H1 (cell line): ENCODE results near the gene KLF13. TPM values are rescaled to one million over a fixed set of nuclear protein-coding genes. Genes with fewer than 3 reads are reported as not detected.

ENCODE experiments used
- CTCF ChIA-PET: fragments of 300-600 bp; sonication (Branson Sonifier 250); formaldehyde crosslinking; loops from one replicate; lab custom pipeline; 2021; ENCODE audit not compliant: partially characterized antibody; lab: Charles Lee
- POLR2A ChIA-PET: fragments of 300-600 bp; sonication (Branson Sonifier 250); formaldehyde crosslinking; loops from one replicate; lab custom pipeline; 2021; ENCODE audit warnings: inconsistent platforms; ENCODE audit not compliant: partially characterized antibody; lab: Charles Lee
- DNase-seq, 2 experiments: peaks; one replicate each; pipeline versions ENCODE4 v3.0.0 to v3.0.0-alpha.2; 2010 to 2022; ENCODE audit warnings: low spot score in 2 of 2, low read depth in 1 of 2, mixed read lengths in 1 of 2
- FAIRE-seq: peaks from 2 replicates; lab custom pipeline; 2011; peaks lifted over from hg19 to GRCh38; lab: Jason Lieb, UNC
- H2AFZ ChIP-seq: 2 replicates; pipeline ENCODE4 v1.8.1; 2012; ENCODE audit warnings: low read length, inconsistent platforms
- H2AK5ac ChIP-seq: 2 replicates; pipeline ENCODE4 v1.6.1; 2013; ENCODE audit warnings: low read depth, low read length
- H2BK120ac ChIP-seq: replicated peaks from 2 replicates; pipeline ENCODE3; 2013; ENCODE audit warnings: low read depth, low read length, inconsistent platforms
- H2BK12ac ChIP-seq: 2 replicates; pipeline ENCODE4 v1.6.1; 2013; ENCODE audit warnings: low read depth, low read length
- H2BK15ac ChIP-seq: 2 replicates; pipeline ENCODE4 v1.6.1; 2013; ENCODE audit warnings: low read length
- H2BK20ac ChIP-seq: 2 replicates; pipeline ENCODE4 v1.6.1; 2013; ENCODE audit warnings: low read length
- H2BK5ac ChIP-seq: 2 replicates; pipeline ENCODE4 v1.6.1; 2013; ENCODE audit warnings: low read depth, low read length
- H3K14ac ChIP-seq: 2 replicates; pipeline ENCODE4 v1.6.1; 2013; ENCODE audit warnings: inconsistent platforms; ENCODE audit not compliant: insufficient read length
- H3K18ac ChIP-seq: 2 replicates; pipeline ENCODE4 v1.6.1; 2013; ENCODE audit warnings: low read length; ENCODE audit errors: extremely low read depth
- H3K23ac ChIP-seq: 2 replicates; pipeline ENCODE4 v1.6.1; 2013; ENCODE audit warnings: inconsistent platforms; ENCODE audit not compliant: insufficient read length
- H3K23me2 ChIP-seq: 2 replicates; pipeline ENCODE4 v1.6.1; 2013; ENCODE audit warnings: low read depth, low read length
- H3K27ac ChIP-seq: 2 replicates; pipeline ENCODE4 v1.6.1; 2011; ENCODE audit warnings: low read depth, low read length, inconsistent platforms
- H3K27me3 ChIP-seq, 4 experiments: replicated peaks in 1 of 4; 1 replicate in 1 of 4; 2 replicates in 3 of 4; pipeline versions ENCODE4 v1.6.1 to v1.8.1; 2011 to 2013; ENCODE audit warnings: low read length in 3 of 4, mild to moderate bottlenecking in 3 of 4, inconsistent platforms in 2 of 4, mixed read lengths in 2 of 4, moderate library complexity in 1 of 4; ENCODE audit not compliant: control insufficient read depth in 3 of 4, insufficient read depth in 3 of 4; ENCODE audit errors: extremely low read depth in 1 of 4
- H3K36me3 ChIP-seq, 4 experiments: 2 replicates each; pipeline versions ENCODE4 v1.6.1 to v1.8.1; 2011 to 2013; ENCODE audit warnings: mild to moderate bottlenecking in 4 of 4, low read length in 3 of 4, moderate library complexity in 2 of 4, control low read depth in 1 of 4, inconsistent platforms in 1 of 4; ENCODE audit not compliant: insufficient read depth in 4 of 4, control insufficient read depth in 2 of 4
- H3K4ac ChIP-seq: replicated peaks from 2 replicates; pipeline ENCODE3; 2013; ENCODE audit warnings: low read length, low read depth, mixed read lengths, inconsistent platforms; ENCODE audit not compliant: insufficient read length
- H3K4me1 ChIP-seq, 4 experiments: replicated peaks in 1 of 4; 1 replicate in 1 of 4; 2 replicates in 3 of 4; pipeline versions ENCODE4 v1.6.1 to v1.8.1; 2011 to 2013; ENCODE audit warnings: low read length in 3 of 4, inconsistent platforms in 2 of 4, mixed read lengths in 1 of 4; ENCODE audit not compliant: insufficient read depth in 4 of 4, control insufficient read depth in 3 of 4
- H3K4me2 ChIP-seq, 2 experiments: 2 replicates each; pipeline versions ENCODE4 v1.6.1 to v1.8.1; 2011 to 2013; ENCODE audit warnings: low read depth in 2 of 2, low read length in 2 of 2, control low read depth in 1 of 2, inconsistent platforms in 1 of 2, mild to moderate bottlenecking in 1 of 2; ENCODE audit not compliant: insufficient read depth in 1 of 2
- H3K4me3 ChIP-seq, 4 experiments: fragments of 200-600, 300-600 bp in 1 of 4; sonication (generic), shearing (Covaris generic), sonication (Bioruptor Twin) in 1 of 4; 2 replicates each; pipeline versions ENCODE4 v1.5.1 to v1.8.1; 2011 to 2016; ENCODE audit warnings: low read length in 4 of 4, low read depth in 3 of 4, control low read depth in 2 of 4, inconsistent platforms in 2 of 4, mild to moderate bottlenecking in 2 of 4, mixed read lengths in 1 of 4, moderate library complexity in 1 of 4; ENCODE audit not compliant: insufficient read depth in 2 of 4; ENCODE audit errors: extremely low read depth in 1 of 4
- H3K56ac ChIP-seq: replicated peaks from 2 replicates; pipeline ENCODE3; 2013; ENCODE audit warnings: low read depth, mild to moderate bottlenecking, mixed read lengths, low read length, inconsistent platforms; ENCODE audit not compliant: insufficient read length
- H3K79me1 ChIP-seq: 2 replicates; pipeline ENCODE4 v1.6.1; 2013; ENCODE audit warnings: low read depth, low read length, control low read depth
- H3K79me2 ChIP-seq, 2 experiments: 2 replicates each; pipeline versions ENCODE4 v1.6.1 to v1.8.1; 2012 to 2013; ENCODE audit warnings: low read length in 2 of 2, mild to moderate bottlenecking in 2 of 2, inconsistent platforms in 1 of 2; ENCODE audit not compliant: insufficient read depth in 2 of 2, control insufficient read depth in 1 of 2
- H3K9ac ChIP-seq, 4 experiments: replicated peaks in 1 of 4; 1 replicate in 1 of 4; 2 replicates in 3 of 4; pipeline versions ENCODE4 v1.6.1 to v1.8.1; 2011 to 2013; ENCODE audit warnings: low read depth in 3 of 4, low read length in 3 of 4, control low read depth in 2 of 4, mild to moderate bottlenecking in 2 of 4, moderate library complexity in 2 of 4, inconsistent platforms in 1 of 4; ENCODE audit errors: extremely low read depth in 1 of 4
- H3K9me3 ChIP-seq, 2 experiments: 2 replicates each; pipeline versions ENCODE4 v1.6.1 to v1.8.1; 2012 to 2013; ENCODE audit warnings: mild to moderate bottlenecking in 2 of 2, moderate library complexity in 2 of 2, control low read depth in 1 of 2, inconsistent platforms in 1 of 2, low read depth in 1 of 2, low read length in 1 of 2, mixed read lengths in 1 of 2; ENCODE audit not compliant: insufficient read depth in 2 of 2
- H4K20me1 ChIP-seq, 2 experiments: replicated peaks in 1 of 2; 2 replicates each; pipeline versions ENCODE3 to v1.8.1; 2011 to 2013; ENCODE audit warnings: inconsistent platforms in 2 of 2, low read length in 2 of 2, mild to moderate bottlenecking in 1 of 2; ENCODE audit not compliant: insufficient read depth in 2 of 2, control insufficient read depth in 1 of 2
- H4K5ac ChIP-seq: 2 replicates; pipeline ENCODE4 v1.6.1; 2013; ENCODE audit warnings: low read length, low read depth, mixed read lengths, inconsistent platforms; ENCODE audit not compliant: insufficient read length
- H4K8ac ChIP-seq: 2 replicates; pipeline ENCODE4 v1.8.0; 2013; ENCODE audit warnings: mild to moderate bottlenecking, moderate library complexity, low read length, inconsistent platforms; ENCODE audit not compliant: insufficient read depth; ENCODE audit errors: extremely low read depth
- H4K91ac ChIP-seq: replicated peaks from 2 replicates; pipeline ENCODE3; 2013; ENCODE audit warnings: low read length, mixed read lengths, inconsistent platforms; ENCODE audit not compliant: insufficient read length
- HDAC2 ChIP-seq, 2 experiments: fragments of 300-600 bp in 1 of 2; sonication (generic) in 1 of 2; IDR thresholded peaks; 2 replicates each; pipeline ENCODE4 v1.6.1; 2011 to 2012; ENCODE audit warnings: low read depth in 2 of 2, low read length in 2 of 2, mild to moderate bottlenecking in 2 of 2, moderate library complexity in 2 of 2, borderline replicate concordance in 1 of 2, inconsistent platforms in 1 of 2
- MAFK ChIP-seq: IDR thresholded peaks from 2 replicates; pipeline ENCODE4 v1.6.1; 2012; ENCODE audit warnings: low read depth, mild to moderate bottlenecking, improper control_type of control experiment, low read length
- NANOG ChIP-seq: IDR thresholded peaks from 2 replicates; pipeline ENCODE4 v1.6.1; 2011; ENCODE audit warnings: low read length, low read depth, mild to moderate bottlenecking, inconsistent platforms; ENCODE audit not compliant: insufficient read depth, poor library complexity, severe bottlenecking
- POLR2A ChIP-seq, 2 experiments: IDR thresholded peaks; 1 replicate in 1 of 2; 2 replicates in 1 of 2; pipeline ENCODE4 v1.6.1; 2011; ENCODE audit warnings: low read depth in 2 of 2, low read length in 2 of 2, mild to moderate bottlenecking in 2 of 2; ENCODE audit errors: control extremely low read depth in 1 of 2
- POLR2AphosphoS5 ChIP-seq: IDR thresholded peaks from 2 replicates; pipeline ENCODE4 v1.6.1; 2011; ENCODE audit warnings: low read depth, low read length
- POU5F1 ChIP-seq: IDR thresholded peaks from 2 replicates; pipeline ENCODE4 v1.6.1; 2011; ENCODE audit warnings: low read depth, mild to moderate bottlenecking, low read length, moderate library complexity
- SIX5 ChIP-seq: IDR thresholded peaks from 2 replicates; pipeline ENCODE4 v1.6.1; 2011; ENCODE audit warnings: mild to moderate bottlenecking, low read depth, low read length
- SP1 ChIP-seq: IDR thresholded peaks from 2 replicates; pipeline ENCODE4 v1.6.1; 2011; ENCODE audit warnings: low read depth, low read length
- SRF ChIP-seq: IDR thresholded peaks from 2 replicates; pipeline ENCODE4 v1.6.1; 2011; ENCODE audit warnings: mild to moderate bottlenecking, low read depth, low read length, moderate library complexity
- WGBS, 2 experiments: shearing (Covaris generic) in 1 of 2; methylation state at CpG; one replicate each; pipeline versions ENCODE4 v1.1.6 to v1.1.7; 2013 to 2015; ENCODE audit warnings: low lambda C conversion rate in 2 of 2, mixed read lengths in 2 of 2, inconsistent platforms in 1 of 2, low coverage in 1 of 2, missing lambda C conversion rate in 1 of 2; ENCODE audit not compliant: insufficient replicate concordance in 2 of 2, insufficient coverage in 1 of 2, insufficient read length in 1 of 2; ENCODE audit errors: extremely low coverage in 1 of 2, missing lambda C conversion rate in 1 of 2; 5-methylcytosine and 5-hydroxymethylcytosine counted together
- polyA plus RNA-seq, 7 experiments: library from polyadenylated mRNA; depleted of rRNA in 3 of 7; stranded (reverse) in 5 of 7; unstranded in 2 of 7; fragments of >200 nt in 5 of 7; fragments of 200-250 nt in 2 of 7; gene quantifications; 1 replicate in 5 of 7; 2 replicates in 1 of 7; 4 replicates in 1 of 7; pipeline versions ENCODE4 v1.2.1 to v1.2.3, GENCODE V29; 2011 to 2013; ENCODE audit warnings: missing spikeins in 2 of 7, mixed read lengths in 2 of 7
- total RNA-seq: library from RNA; stranded (reverse); fragmentation: NEBNext Ultra II Directional; extraction: Animal tissue kit (Norgen Biotek cat#: 25700); gene quantifications from 2 replicates; pipeline ENCODE4 v1.2.1, GENCODE V29; 2021
- TF ChIP-seq, protein P1 (sequence below): IDR thresholded peaks from 2 replicates; pipeline ENCODE4 v1.6.1; 2011; ENCODE audit warnings: low read length, improper control_type of control experiment

The KLF13 gene
- total and polyA plus RNA-seq, 2 of the 8 experiments (the other 6 are each of a cell fraction or from before 2014, with no cell fraction given), result 18.3 to 33.4 TPM

DNA sequence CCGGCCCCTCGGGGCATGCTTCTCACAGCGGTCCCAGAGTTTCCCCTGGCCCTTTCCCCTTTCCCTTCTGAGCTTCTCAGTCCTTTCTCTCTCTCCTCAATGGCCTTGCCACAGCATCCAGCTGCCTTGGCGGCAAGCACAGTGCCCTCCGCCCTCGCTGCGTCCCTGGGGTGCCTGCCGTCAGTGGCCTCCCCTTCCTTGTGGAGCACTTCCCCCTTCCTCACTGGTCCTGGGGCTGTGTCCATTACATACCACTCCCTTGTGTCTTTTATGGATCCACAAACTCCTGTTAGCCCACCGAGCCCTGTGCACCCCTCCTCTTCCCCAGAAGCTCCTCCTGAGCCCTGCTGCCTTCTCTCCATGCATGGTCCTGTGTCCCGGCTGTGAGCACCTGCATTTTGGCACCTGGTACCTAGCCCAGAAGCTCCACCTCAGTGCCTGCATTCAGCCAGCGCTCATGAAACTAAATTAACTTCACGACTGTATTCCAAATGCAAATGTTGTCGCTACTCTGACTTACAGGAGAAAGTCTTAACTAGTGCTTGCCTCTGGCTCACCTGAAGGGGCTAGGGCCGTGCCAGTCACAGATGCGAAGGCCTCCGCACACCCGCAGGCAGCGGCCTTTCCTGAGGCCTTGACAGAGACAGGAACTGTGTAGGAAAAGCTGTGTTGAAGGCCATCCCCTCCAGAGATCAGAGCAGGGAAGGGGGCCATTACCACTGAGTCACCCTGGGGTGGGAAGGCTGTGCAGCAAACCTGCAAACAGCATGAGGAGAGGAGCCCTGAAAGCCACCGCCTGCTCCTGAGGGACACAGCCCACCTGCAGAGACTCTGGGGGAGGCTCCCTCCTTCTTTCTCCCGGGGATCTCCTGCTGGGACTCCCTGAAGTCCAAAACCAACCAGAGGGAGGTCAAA is 19.1 kb upstream of the KLF13 start:
- H3K9me3 ChIP-seq, result no peaks in the 10 kb centered on the region
- H4K8ac ChIP-seq, result no peak overlapping the region
- H2BK20ac ChIP-seq, result peak overlapping the region; percentile 100
- H3K36me3 ChIP-seq, result no peaks in the 10 kb centered on the region
- no peak overlapping the region for H2AFZ ChIP-seq
- H3K56ac ChIP-seq, result no peak overlapping the region
- no peak overlapping the region for H3K14ac ChIP-seq
- no peak for FAIRE-seq
- ChIA-PET POLR2A (interaction anchor here (1.0 to 3.5 kb wide), 5 partner anchors 10 to 58 kb away, joined by 3 to 21 read pairs (median 7); partner anchors contain the start of gene KLF13), CTCF (interaction anchor here (0.8 to 1.1 kb wide), 4 partner anchors 55 to 189 kb away, joined by 3 to 4 read pairs (median 3); no protein-coding TSS in a partner anchor)
- 0 out of 8 replicates have a peak overlapping the region, but pooled peaks of 1 of the 4 experiments have one; percentile 37 for H3K4me3 ChIP-seq
- DNase-seq, result peak in 1 of 2 experiments; percentile 49
- peak overlapping the region; percentile 55; the same call in 1 of the 2 replicates for H2BK15ac ChIP-seq
- 0 out of 2 replicates have a peak overlapping the region, but pooled peaks have one; percentile 9 for H3K27ac ChIP-seq
- 69% methylated on average over 17 of the region's 20 CpGs; no CpG with 5 or more reads in 1 of the 2 experiments for WGBS, 2 experiments
- peaks cover 0 to 2% (median 0%) of the 10 kb centered on the region in 4 experiments; a peak in 1 of 7 replicates for H3K27me3 ChIP-seq
- peak overlapping the region; percentile 49 to 54 for H3K4me2 ChIP-seq
- H3K18ac ChIP-seq, result peak overlapping the region; percentile 97
- H3K4me1 ChIP-seq, result peaks cover 18 to 64% (median 53%) of the 10 kb centered on the region in 4 experiments
- peak overlapping the region; percentile 98 for H4K91ac ChIP-seq
- H4K5ac ChIP-seq, result peak overlapping the region; percentile 73
- no peaks in the 10 kb centered on the region for H3K79me1 ChIP-seq
- peak overlapping the region; percentile 88 for H2BK120ac ChIP-seq
- peak overlapping the region; percentile 49 for H3K4ac ChIP-seq
- H2AK5ac ChIP-seq, result peak overlapping the region; percentile 97
- peak overlapping the region; percentile 100 for H2BK12ac ChIP-seq
- H3K9ac ChIP-seq, result no peak overlapping the region
- no peaks in the 10 kb centered on the region for H4K20me1 ChIP-seq
- H2BK5ac ChIP-seq, result peak overlapping the region; percentile 96
- H3K79me2 ChIP-seq, result no peaks in the 10 kb centered on the region
- H3K23ac ChIP-seq, result no peak overlapping the region
- no peaks in the 10 kb centered on the region for H3K23me2 ChIP-seq
- TF ChIP-seq MAFK (no peak), POLR2AphosphoS5 (no peak), SIX5 (no peak), POU5F1 (no peak), SP1 (no peak), HDAC2 (IDR thresholded peaks at IDR 0.05; ENCODE audit: borderline replicate concordance in 1 of 2, low read depth in 2 of 2, low read length in 2 of 2) (no peak), NANOG (no peak), SRF (no peak), POLR2A (IDR thresholded peaks at IDR 0.05; ENCODE audit: control extremely low read depth in 1 of 2, low read depth in 2 of 2, low read length in 2 of 2) (no peak)
- TF ChIP-seq, protein P1, sequence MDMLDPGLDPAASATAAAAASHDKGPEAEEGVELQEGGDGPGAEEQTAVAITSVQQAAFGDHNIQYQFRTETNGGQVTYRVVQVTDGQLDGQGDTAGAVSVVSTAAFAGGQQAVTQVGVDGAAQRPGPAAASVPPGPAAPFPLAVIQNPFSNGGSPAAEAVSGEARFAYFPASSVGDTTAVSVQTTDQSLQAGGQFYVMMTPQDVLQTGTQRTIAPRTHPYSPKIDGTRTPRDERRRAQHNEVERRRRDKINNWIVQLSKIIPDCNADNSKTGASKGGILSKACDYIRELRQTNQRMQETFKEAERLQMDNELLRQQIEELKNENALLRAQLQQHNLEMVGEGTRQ, result no peak
